Right cardiac atrium (tissue), 5 donors: ENCODE data around the gene GGACT. TPM values are rescaled to one million over a fixed set of nuclear protein-coding genes. Genes with fewer than 3 reads are reported as not detected.
"Not testable (repeated sequence)": the region's sequence is repeated elsewhere in the genome, so short reads cannot be mapped to it uniquely, and the experiment has no call there.

Experiments used
- ATAC-seq, 2 donors: fragments of 200-7000 bp; cut with Tn5 transposase; one replicate each; pipeline versions ENCODE4 v1.8.0 to v1.9.1; 2020; ENCODE audit warnings: moderate library complexity in 2 of 2, mild to moderate bottlenecking in 1 of 2
- DNase-seq, 3 donors: peaks; one replicate each; pipeline ENCODE4 v3.0.0-alpha.2; 2020
- H3K27ac ChIP-seq: one replicate; pipeline ENCODE4 v1.5.1; 2013; ENCODE audit warnings: mild to moderate bottlenecking, low read length, control low read depth, moderate library complexity
- H3K27me3 ChIP-seq: one replicate; pipeline ENCODE4 v1.6.1; 2013; ENCODE audit not compliant: control insufficient read depth, insufficient read depth
- H3K4me1 ChIP-seq: one replicate; pipeline ENCODE4 v1.6.1; 2013; ENCODE audit warnings: low read length; ENCODE audit not compliant: control insufficient read depth, insufficient read depth
- H3K4me3 ChIP-seq: one replicate; pipeline ENCODE4 v1.5.1; 2013; ENCODE audit warnings: low read length, control low read depth
- H3K9me3 ChIP-seq: one replicate; pipeline ENCODE4 v1.6.1; 2013; ENCODE audit warnings: low read length; ENCODE audit not compliant: control insufficient read depth
- WGBS: extraction: QIAGEN DNeasy Blood & Tissue Kit; methylation state at CpG from one replicate; pipeline ENCODE4 v1.1.7; 2013; 5-methylcytosine and 5-hydroxymethylcytosine counted together
- intact Hi-C, 4 donors: fragments of 100-400 bp; cut with DNase I; formaldehyde crosslinking; loops; one replicate each; pipeline versions ENCODE4 v1.11.0 to v1.14.0; 2022 to 2023
- polyA plus RNA-seq: library from polyadenylated mRNA; stranded (reverse); fragments of 200-250 nt; gene quantifications from one replicate; pipeline ENCODE4 v1.2.3, GENCODE V29; 2013
- total RNA-seq, 4 donors: library from RNA; stranded (reverse); fragmentation: NEBNext Ultra II Directional; extraction: Animal tissue kit (Norgen Biotek cat#: 25700); gene quantifications; one replicate each; pipeline ENCODE4 v1.2.1, GENCODE V29; 2021
- donor health status: healthy with polysubstance abuse.
- donor health status: DM: no; HTN: yes; CAD: no.
- donor health status: DM: no; HTN: no; CAD: no.
- donor health status: DM: no; HTN: yes; CAD: no; lungs with severe emphysema.
- donor health status: DM: yes; HTN: yes; CAD: no.

Gene GGACT
- total and polyA plus RNA-seq, 5 donors: 0.63 to 2.2 (median 1.6) TPM

DNA sequence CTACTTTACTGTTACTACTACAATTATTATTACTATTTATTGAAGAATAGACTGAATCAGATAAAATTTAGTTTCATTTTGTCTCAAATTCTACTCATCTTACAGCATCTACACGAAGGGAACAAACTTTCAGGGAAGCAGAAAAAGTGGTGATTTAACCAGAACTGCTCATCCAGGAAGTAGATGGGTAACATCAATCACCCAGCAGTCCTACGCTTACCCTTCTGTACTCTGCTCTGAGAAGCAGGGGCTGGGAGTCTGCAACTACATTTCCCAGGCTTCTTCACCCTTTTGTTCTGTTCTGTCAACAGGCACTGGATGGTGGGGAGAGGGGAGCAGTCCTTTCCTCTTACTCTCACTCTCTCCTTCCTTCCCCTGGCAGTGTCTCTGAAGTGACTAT is 31.4 kb upstream of the GGACT start:
- Histone ChIP-seq H3K27ac (no peak overlapping the region), H3K9me3 (no peaks in the 10 kb centered on the region), H3K4me3 (no peak overlapping the region), H3K27me3 (no peaks in the 10 kb centered on the region), H3K4me1 (no peaks in the 10 kb centered on the region)
- no peak for ATAC-seq
- intact Hi-C loops: no loop called here
- WGBS: 94% methylated on average over 2 of the region's 2 CpGs
- no peak for DNase-seq

DNA sequence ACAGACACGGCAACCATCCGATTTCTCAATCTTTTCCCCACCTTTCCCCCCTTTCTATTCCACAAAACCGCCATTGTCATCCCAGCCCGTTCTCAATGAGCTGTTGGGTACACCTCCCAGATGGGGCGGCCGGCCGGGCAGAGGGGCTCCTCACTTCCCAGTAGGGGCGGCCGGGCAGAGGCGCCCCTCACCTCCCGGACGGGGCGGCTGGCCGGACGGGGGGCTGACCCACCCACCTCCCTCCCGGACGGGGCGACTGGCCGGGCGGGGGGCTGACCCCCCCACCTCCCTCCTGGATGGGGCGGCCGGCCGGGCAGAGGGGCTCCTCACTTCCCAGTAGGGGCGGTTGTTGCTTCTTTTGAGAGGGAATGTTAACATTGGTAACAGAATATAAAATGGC is 30.3 kb upstream of the GGACT start:
- H3K9me3 ChIP-seq, intact Hi-C loops, ATAC-seq, H3K4me1 ChIP-seq, H3K4me3 ChIP-seq, H3K27ac ChIP-seq, H3K27me3 ChIP-seq: not testable (repeated sequence)
- 96% methylated on average over 22 of the region's 24 CpGs for WGBS
- peak in 1 of 3 donors; percentile 51 for DNase-seq

GRCh38 chr13:100613031-100613430 is 24.4 kb upstream of the GGACT start:
- no peaks in the 10 kb centered on the region for H3K4me1 ChIP-seq
- DNase-seq: no peak
- no peak for ATAC-seq
- WGBS: 88% methylated on average over 5 of the region's 5 CpGs
- no peak overlapping the region for H3K27ac ChIP-seq
- intact Hi-C loops: no loop called here
- no peaks in the 10 kb centered on the region for H3K9me3 ChIP-seq
- no peaks in the 10 kb centered on the region for H3K27me3 ChIP-seq
- no peak overlapping the region for H3K4me3 ChIP-seq

- intact Hi-C loops: no loop called here
- Histone ChIP-seq H3K4me1 (no peaks in the 10 kb centered on the region), H3K27me3 (no peaks in the 10 kb centered on the region), H3K4me3 (no peak overlapping the region), H3K27ac (no peak overlapping the region), H3K9me3 (no peaks in the 10 kb centered on the region)
- ATAC-seq (peak; percentile 54 to 64), DNase-seq (no peak)
- WGBS: 60% methylated on average over 9 of the region's 9 CpGs
Measured at GRCh38 chr13:100611678-100612492, 23.3 kb upstream of the GGACT start.

GRCh38 chr13:100610391-100611347 is 22.1 kb upstream of the GGACT start:
- Histone ChIP-seq H3K9me3 (no peaks in the 10 kb centered on the region), H3K4me3 (no peak overlapping the region), H3K4me1 (no peaks in the 10 kb centered on the region), H3K27ac (no peak overlapping the region), H3K27me3 (no peaks in the 10 kb centered on the region)
- intact Hi-C loops: no loop called here
- DNase-seq (no peak), ATAC-seq (no peak)
- WGBS: 64% methylated on average over 6 of the region's 6 CpGs

GRCh38 chr13:100608906-100609305 is 20.3 kb upstream of the GGACT start:
- H3K27me3 ChIP-seq: no peaks in the 10 kb centered on the region
- H3K9me3 ChIP-seq: no peaks in the 10 kb centered on the region
- H3K4me3 ChIP-seq: no peak overlapping the region
- DNase-seq: no peak
- no peak overlapping the region for H3K27ac ChIP-seq
- intact Hi-C loops: no loop called here
- WGBS: 82% methylated on average over 6 of the region's 6 CpGs
- no peaks in the 10 kb centered on the region for H3K4me1 ChIP-seq
- ATAC-seq: peak; percentile 47 to 74

- Histone ChIP-seq H3K9me3 (no peaks in the 10 kb centered on the region), H3K27ac (no peak overlapping the region)
- 93% methylated on average over 3 of the region's 3 CpGs for WGBS
Measured at GRCh38 chr13:100608489-100608888, 19.9 kb upstream of the GGACT start.

GRCh38 chr13:100604918-100605710 is 16.5 kb upstream of the GGACT start:
- H3K4me1 ChIP-seq: no peaks in the 10 kb centered on the region
- ATAC-seq (peak; percentile 55 to 76), DNase-seq (no peak)
- 49% methylated on average over 5 of the region's 5 CpGs for WGBS
- no peaks in the 10 kb centered on the region for H3K27me3 ChIP-seq
- H3K4me3 ChIP-seq: no peak overlapping the region
- no peak overlapping the region for H3K27ac ChIP-seq
- intact Hi-C loops: no loop called here
- H3K9me3 ChIP-seq: no peaks in the 10 kb centered on the region

More at GRCh38 chr13:100608489-100608888, 19.9 kb upstream of the GGACT start:
- intact Hi-C loops: no loop called here
- ATAC-seq (no peak), DNase-seq (no peak)
- no peaks in the 10 kb centered on the region for H3K4me1 ChIP-seq
- no peak overlapping the region for H3K4me3 ChIP-seq
- H3K27me3 ChIP-seq: no peaks in the 10 kb centered on the region

- no peaks in the 10 kb centered on the region for H3K4me1 ChIP-seq
- DNase-seq (no peak), ATAC-seq (peak in 1 of 2 donors; percentile 70)
- H3K4me3 ChIP-seq: no peak overlapping the region
- no peaks in the 10 kb centered on the region for H3K27me3 ChIP-seq
- 70% methylated on average over 8 of the region's 8 CpGs for WGBS
- no peaks in the 10 kb centered on the region for H3K9me3 ChIP-seq
- no peak overlapping the region for H3K27ac ChIP-seq
- intact Hi-C loops: no loop called here
Measured at GRCh38 chr13:100602493-100603111, 14.0 kb upstream of the GGACT start.

GRCh38 chr13:100601716-100602115 is 13.1 kb upstream of the GGACT start:
- Histone ChIP-seq H3K4me1 (no peaks in the 10 kb centered on the region), H3K27me3 (no peaks in the 10 kb centered on the region), H3K27ac (no peak overlapping the region), H3K9me3 (no peaks in the 10 kb centered on the region), H3K4me3 (no peak overlapping the region)
- WGBS: 92% methylated on average over 7 of the region's 7 CpGs
- no peak for DNase-seq
- intact Hi-C loops: no loop called here
- ATAC-seq: no peak
